ENCODE data around the gene EMSY. TPM values are rescaled to one million over a fixed set of nuclear protein-coding genes. Genes with fewer than 3 reads are reported as not detected.
"Not testable (repeated sequence)": the region's sequence is repeated elsewhere in the genome, so short reads cannot be mapped to it uniquely, and the experiment has no call there.

The EMSY gene
- total and polyA plus RNA-seq, 2 donors (not counting 3 experiments of a cell fraction or from before 2014, with no cell fraction given): 18.3 to 25.7 TPM

- TF ChIP-seq CTCF (IDR thresholded peaks at IDR 0.05; ENCODE audit: extremely low read depth in 1 of 2, insufficient read depth in 1 of 2, low read depth in 1 of 2, low read length in 2 of 2): no peak
- TF ChIP-seq FOS (IDR thresholded peaks at IDR 0.05; ENCODE audit: borderline replicate concordance, insufficient read depth, low read length): no peak
- TF ChIP-seq JUN (IDR thresholded peaks at IDR 0.05; ENCODE audit: borderline replicate concordance, insufficient read depth, insufficient read length, low read depth): no peak
- TF ChIP-seq EZH2 (IDR thresholded peaks at IDR 0.05; ENCODE audit: borderline replicate concordance, low read depth, low read length, severe bottlenecking): no peak
- no peak for TF ChIP-seq GATA2 (IDR thresholded peaks at IDR 0.05; ENCODE audit: insufficient read depth, insufficient read length, low read depth, low read length)
- TF ChIP-seq MYC (IDR thresholded peaks at IDR 0.05; ENCODE audit: low read depth, low read length): no peak
- no peak for TF ChIP-seq MAX (IDR thresholded peaks at IDR 0.05; ENCODE audit: insufficient read depth, insufficient read length)
- no peak for TF ChIP-seq POLR2A (IDR thresholded peaks at IDR 0.05; ENCODE audit: low read depth, low read length)
- CTCF ChIA-PET: no interaction called here
- H3K79me2 ChIP-seq (ENCODE audit: control insufficient read depth, insufficient read depth, low read length): no peaks in the 10 kb centered on the region
- no peaks in the 10 kb centered on the region for H3K4me1 ChIP-seq (ENCODE audit: control insufficient read depth, extremely low read depth, insufficient read depth, low read length)
- POLR2A ChIA-PET: no interaction called here
- no peak overlapping the region for H3K27ac ChIP-seq (ENCODE audit: insufficient read depth, low read depth, low read length)
- no peak overlapping the region for H3K4me3 ChIP-seq (replicated peaks in 1 of 3; ENCODE audit: insufficient read depth in 1 of 3, low read depth in 1 of 3, low read length in 3 of 3)
- BruUV-seq (replicated peaks): no TSS peak
- FAIRE-seq (no peak), DNase-seq (ENCODE audit: low read depth, low spot score) (no peak)
- H2AFZ ChIP-seq (ENCODE audit: low read depth, low read length): no peak overlapping the region
- dilution Hi-C loops (cut with MboI; ENCODE audit: extremely low pct_ligation_motif_present, low sequenced_read_pairs) (no loop called here), intact Hi-C loops (cut with micrococcal nuclease) (no loop called here)
- no peaks in the 10 kb centered on the region for H3K27me3 ChIP-seq (ENCODE audit: control insufficient read depth in 2 of 2, insufficient read depth in 2 of 2, low read length in 2 of 2)
- H4K20me1 ChIP-seq (replicated peaks; ENCODE audit: control insufficient read depth, extremely low read depth, insufficient read depth, low read length): no peaks in the 10 kb centered on the region
- no peak overlapping the region for H3K4me2 ChIP-seq (ENCODE audit: insufficient read depth, low read length)
- no peaks in the 10 kb centered on the region for H3K9me1 ChIP-seq (replicated peaks; ENCODE audit: control insufficient read depth, extremely low read depth, insufficient read depth, low read length)
- H3K9me3 ChIP-seq (replicated peaks; ENCODE audit: control insufficient read depth, insufficient read depth, low read length): no peaks in the 10 kb centered on the region
- H3K36me3 ChIP-seq (ENCODE audit: control insufficient read depth in 2 of 2, extremely low read depth in 1 of 2, insufficient read depth in 2 of 2, low read length in 2 of 2): no peaks in the 10 kb centered on the region
- no peak overlapping the region for H3K9ac ChIP-seq (replicated peaks; ENCODE audit: extremely low read depth, insufficient read depth, low read length)
Observed at GRCh38 chr11:76568621-76569020, 123.8 kb downstream of the EMSY start.

DNA sequence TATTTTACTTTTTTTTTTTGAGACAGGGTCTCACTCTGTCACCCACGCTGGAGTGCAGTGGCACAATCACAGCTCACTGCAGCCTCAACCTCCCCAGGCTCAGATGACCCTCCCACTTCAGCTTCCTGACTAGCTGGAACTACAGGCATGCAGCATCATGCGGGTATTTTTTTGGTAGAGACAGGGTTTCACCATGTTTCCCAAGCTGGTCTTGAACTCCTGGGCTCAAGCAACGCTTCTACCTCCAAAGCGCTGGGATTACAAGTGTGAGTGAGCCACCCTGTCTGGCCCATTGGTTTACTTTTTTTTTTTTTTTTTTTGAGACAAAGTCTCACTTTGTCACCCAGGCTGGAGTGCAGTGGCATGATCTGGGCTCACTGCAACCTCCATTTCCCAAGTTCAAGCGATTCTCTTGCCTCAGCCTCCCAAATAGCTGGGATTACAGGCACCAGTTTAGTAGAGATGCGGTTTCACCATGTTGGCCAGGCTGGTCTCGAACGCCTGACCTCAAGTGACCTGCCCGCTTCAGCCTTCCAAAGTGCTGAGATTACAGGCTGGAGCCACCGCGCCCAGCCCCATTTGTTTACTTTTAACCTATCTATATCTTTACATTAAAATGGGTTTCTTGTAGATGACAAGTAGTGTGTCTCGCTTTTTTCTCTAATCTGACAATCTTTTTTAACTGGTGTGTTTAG, 127.5 kb downstream of the EMSY start:
- intact Hi-C loops (cut with micrococcal nuclease); H4K20me1 ChIP-seq (replicated peaks; ENCODE audit: control insufficient read depth, extremely low read depth, insufficient read depth, low read length); H3K4me3 ChIP-seq (replicated peaks in 1 of 3; ENCODE audit: insufficient read depth in 1 of 3, low read depth in 1 of 3, low read length in 3 of 3); H3K36me3 ChIP-seq (ENCODE audit: control insufficient read depth in 2 of 2, extremely low read depth in 1 of 2, insufficient read depth in 2 of 2, low read length in 2 of 2); H3K27me3 ChIP-seq (ENCODE audit: control insufficient read depth in 2 of 2, insufficient read depth in 2 of 2, low read length in 2 of 2); H3K4me1 ChIP-seq (ENCODE audit: control insufficient read depth, extremely low read depth, insufficient read depth, low read length); H3K9ac ChIP-seq (replicated peaks; ENCODE audit: extremely low read depth, insufficient read depth, low read length); FAIRE-seq; DNase-seq (ENCODE audit: low read depth, low spot score); H3K27ac ChIP-seq (ENCODE audit: insufficient read depth, low read depth, low read length); POLR2A ChIA-PET; H2AFZ ChIP-seq (ENCODE audit: low read depth, low read length); H3K4me2 ChIP-seq (ENCODE audit: insufficient read depth, low read length); H3K79me2 ChIP-seq (ENCODE audit: control insufficient read depth, insufficient read depth, low read length); H3K9me3 ChIP-seq (replicated peaks; ENCODE audit: control insufficient read depth, insufficient read depth, low read length); H3K9me1 ChIP-seq (replicated peaks; ENCODE audit: control insufficient read depth, extremely low read depth, insufficient read depth, low read length); dilution Hi-C loops (cut with MboI; ENCODE audit: extremely low pct_ligation_motif_present, low sequenced_read_pairs); BruUV-seq (replicated peaks): not testable (repeated sequence)
- CTCF ChIA-PET: interaction anchor here (0.9 to 2.1 kb wide), 3 partner anchors 9 to 246 kb away, joined by 3 to 5 read pairs (median 3); no protein-coding TSS in a partner anchor

Measured in endothelial cell of umbilical vein (primary cell).